Stimulated activated CD8-positive, alpha-beta memory T cell treated with anti-CD3 and anti-CD28 coated beads, Interleukin-7, amount 100 ng/mL, for 1 hour (primary cell): ENCODE data around the gene HDAC2.

Source experiments
- DNase-seq, 2 donors: peaks; one replicate each; pipeline ENCODE4 v3.0.0-alpha.2; 2020; ENCODE audit warnings: low read depth in 2 of 2

HDAC2 gene

DNA sequence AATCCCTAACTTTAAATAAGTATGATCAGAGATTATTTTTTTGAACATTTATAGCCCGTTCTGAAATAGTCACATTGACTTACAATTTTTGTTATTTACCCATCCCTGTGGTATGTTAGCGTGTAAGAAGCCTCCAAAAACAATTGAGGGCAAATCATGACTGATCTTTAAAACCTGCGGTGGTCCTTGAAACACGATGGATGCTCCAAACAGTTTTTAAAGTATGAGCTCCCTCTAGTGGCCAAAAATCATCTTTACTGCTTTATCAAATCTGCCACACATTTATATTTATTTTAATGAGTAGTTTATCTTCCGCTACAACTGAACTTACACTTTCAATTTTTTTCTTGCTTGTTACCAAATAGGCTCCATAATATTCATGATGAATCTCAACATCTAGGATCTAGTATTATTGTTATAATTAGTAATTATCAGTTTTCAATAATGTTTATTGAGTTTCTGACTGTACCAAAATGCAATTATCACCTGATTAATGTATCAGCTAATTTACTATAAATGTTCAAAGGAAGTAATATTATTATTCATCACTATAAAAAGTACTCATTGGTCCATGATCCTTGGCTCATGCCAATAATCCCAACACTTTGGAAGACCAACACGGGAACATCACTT, 61.6 kb downstream of the HDAC2 start:
- no peak for DNase-seq

DNA sequence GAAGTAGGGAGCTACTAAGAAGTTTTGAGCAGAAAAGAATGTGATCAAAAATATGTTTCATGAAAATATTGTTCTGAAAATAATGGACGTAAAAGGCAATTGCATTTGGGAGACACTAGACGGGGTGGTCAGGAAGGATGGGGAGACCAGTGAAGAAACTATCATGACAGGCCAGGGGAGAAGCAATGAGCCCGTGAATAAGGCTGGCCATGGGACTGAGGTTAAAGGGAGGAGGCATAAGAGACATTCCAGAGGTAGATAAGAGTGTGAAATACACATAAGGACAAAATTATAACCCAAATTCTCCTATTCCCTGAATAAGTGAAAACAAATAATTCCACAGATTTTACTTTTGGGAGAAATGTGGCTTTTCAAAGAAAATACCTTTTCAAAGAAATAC, 62.1 kb downstream of the HDAC2 start:
- no peak for DNase-seq

DNA sequence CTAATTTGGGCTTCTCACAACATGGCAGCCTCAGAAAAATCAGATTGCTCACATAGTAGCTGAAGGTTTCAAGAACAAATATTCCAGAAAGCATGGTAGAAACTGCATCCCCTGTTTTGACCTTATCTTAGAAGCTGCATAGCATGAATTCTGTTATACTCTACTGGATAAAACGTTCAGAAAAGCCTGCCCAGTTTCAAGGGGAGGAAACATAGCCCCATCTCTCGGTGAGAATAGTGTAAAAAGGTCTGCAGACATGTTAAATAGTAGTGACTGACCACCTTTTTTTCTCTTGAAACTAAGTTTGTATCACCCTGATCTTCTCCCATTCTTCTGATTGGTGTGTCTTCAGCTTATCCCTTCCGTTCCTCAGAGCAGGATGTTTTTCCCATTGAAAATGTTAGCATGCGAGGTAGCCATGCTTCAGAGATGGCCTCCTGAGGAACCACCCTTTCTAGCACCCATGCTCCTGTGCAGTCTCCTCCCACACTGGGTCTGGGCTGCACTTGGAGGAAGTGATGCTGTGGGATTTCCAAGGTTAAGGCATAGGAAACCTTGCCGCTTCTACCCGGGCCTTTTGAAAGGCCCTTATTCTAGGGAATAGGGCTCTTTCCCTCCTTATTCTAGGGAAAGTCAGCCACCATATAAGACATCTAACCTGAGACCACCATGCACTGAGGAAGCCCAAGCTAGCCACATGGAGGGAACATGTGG, 63.7 kb downstream of the HDAC2 start:
- no peak for DNase-seq

DNA sequence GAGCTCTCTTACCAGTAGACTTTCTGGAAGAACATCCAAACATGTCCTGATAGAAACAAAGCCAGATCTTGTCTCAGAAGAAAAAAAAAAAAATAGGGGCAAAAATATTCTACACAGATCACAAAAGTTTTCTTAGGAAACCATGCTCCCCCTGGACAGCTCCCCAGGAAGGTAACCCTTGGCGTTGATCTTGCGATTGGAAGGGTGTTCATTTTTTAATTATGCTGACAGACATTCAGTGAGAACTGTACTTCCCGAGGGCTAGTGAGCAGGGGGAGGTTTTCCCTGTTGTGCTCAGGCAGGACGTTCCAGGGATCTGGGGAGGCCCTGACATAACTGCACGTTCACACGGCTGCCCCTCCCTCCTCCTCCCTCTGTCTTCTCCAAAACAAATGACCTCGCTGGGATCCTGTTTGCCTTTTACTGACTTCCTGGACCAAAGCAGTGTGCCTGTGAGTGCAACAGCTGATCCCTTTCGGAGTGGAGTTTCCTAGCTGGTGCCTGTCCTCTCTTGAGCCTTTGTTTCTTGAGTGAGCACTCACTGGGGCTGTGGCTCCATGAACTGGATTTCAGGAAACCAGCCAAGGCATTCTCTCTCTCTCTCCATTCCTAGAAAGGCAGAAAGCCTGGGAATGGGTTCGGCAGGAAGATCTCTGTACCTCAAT, 67.2 kb downstream of the HDAC2 start:
- DNase-seq, result no peak

DNA sequence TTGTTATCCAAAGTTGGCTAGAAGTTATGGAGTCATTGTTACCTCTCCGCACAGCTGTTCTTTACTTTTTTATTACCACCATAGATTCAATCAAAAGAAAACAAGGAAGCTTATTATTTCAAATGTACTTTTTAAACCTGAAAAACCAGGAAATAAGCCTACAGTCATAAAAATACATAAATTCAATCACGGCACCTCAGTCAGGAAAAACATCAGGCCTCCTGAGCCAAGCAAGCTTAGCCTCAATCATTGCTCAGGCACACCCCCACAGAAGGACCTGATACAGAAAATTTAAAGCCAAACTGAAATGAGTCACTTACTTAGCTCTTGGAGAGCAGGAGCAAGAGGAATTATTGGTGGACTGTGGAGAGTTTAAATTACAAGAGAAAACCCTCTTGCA, 69.5 kb downstream of the HDAC2 start:
- no peak for DNase-seq

DNA sequence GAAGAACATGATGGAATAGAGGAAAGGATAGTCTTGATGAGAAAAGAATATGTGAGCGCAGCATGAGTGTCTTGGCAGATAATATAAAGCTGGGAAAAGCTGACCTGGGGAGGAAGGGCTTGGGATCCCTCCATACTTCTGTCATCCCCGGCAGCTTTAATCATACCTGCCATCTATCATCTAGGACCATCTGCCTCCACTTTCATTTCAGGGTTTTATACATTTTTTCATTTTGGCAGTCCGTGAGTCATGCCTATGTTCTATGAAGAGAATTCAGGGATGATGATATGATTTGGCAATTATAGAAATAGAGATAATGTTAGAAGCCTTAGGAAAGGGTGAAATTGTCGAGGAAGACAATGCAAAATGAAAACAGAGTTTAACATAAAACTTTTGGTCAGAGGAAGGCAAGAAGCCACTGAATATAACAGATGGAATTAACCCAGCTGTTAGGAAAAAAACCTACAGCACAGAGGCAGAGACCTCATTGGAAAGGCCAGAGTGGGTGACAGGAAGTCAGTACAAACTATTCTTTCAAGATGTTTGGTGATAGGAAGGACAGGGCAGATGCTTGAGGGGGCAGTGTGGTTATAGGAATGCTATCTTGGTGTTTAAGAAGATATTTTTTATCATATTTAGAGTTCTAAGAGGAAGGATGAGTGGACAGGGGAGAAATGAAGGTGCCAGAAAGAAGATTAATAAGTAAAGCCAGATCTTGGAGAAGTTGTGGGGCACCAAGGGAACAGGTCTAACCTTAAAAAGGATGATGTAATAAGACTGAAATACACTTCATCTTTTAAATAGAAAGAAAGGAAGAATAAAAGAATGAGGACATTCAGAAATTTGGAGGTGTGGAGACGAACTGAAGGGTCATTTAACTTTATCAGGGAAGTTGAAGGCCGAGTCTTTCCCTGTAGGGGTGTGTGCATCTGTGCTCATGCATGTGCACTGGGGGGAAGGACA, 76.0 kb downstream of the HDAC2 start:
- DNase-seq, result no peak

DNA sequence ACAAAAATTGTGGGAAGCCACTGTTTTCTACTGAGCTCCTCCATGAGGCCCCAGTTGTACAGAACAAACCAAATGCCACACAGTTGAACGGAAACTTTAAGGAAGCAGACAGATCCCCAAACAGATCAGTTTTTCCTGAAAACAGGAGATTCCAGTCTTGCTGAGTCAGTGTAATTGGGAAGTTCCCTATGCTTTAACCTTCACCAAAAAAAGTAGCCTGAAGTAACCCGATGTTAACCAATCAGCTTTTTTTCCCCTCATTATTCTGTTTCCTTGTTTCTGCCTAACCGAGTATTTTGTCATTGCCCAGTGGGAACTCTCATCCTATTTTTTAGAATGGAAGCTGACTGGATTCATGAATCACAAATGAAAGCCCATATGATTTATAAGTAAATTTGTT, 77.1 kb downstream of the HDAC2 start:
- DNase-seq, result no peak

DNA sequence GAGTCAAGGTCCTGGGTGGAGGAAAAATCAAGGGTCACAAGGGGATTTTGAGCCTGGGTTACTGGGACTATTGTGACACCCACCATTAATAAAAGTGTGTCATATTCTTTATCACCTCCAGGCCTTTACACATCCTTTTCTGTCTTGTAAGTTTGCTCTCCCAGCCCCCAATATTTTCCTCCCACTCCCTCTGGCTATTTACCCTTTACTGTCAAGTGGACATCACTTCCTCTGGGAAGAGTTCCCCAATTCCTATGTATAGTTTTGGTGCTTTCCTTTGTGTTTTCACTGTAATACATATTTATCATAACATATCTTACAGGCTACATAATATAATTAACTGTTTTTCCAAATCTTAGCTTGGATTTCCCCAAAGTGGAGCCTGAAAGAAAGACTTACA, 77.5 kb downstream of the HDAC2 start:
- DNase-seq, result no peak

DNA sequence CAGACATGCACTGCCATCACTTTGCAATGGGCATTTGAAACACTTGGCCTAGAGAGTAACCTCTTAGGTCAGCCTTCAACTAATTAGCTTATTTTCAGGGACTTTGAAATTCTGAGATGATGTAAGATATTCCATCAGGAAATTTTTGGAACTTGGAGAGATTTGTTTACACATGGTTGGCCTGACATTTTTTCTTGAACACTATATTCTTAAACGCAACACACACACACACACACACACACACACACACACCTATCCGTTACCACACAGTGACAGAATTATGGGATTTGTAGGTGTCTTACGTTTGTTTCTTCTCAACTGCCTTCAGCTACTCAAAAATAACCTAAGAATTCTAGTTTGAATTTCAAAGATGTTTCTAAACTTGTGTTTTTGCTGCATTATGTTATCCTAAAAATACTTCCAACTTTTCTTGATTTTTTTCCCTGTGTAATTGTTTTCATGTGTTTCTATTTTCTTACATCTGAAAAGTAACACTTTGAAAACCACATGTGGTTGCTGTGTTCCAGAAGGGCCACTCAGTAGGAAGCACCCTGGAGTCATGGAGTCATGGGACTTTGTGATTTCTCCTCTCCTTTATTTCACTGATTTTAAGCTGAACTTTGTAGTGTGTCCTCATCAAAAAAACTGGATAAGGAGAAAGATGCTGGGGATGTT, 81.9 kb downstream of the HDAC2 start:
- no peak for DNase-seq

DNA sequence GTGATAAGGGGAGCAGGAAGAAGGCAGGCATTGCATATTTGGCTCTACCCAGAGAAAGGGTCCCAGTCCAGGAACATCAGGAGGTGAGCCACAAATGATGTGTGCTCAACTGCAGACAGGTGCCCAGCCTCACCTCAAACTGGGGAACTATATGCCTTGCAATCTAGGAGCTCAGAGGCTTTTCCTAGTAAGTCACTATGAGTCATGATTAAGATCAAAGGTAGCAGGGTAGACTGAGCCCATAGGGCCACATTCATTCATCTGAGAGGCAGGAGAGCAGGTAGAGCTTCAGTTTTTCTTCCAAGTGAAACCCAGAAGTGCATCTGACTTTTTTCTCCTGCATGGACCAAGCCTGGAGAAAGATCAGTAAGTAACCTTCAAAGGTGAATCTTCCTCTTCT, 82.5 kb downstream of the HDAC2 start:
- DNase-seq, result no peak

DNA sequence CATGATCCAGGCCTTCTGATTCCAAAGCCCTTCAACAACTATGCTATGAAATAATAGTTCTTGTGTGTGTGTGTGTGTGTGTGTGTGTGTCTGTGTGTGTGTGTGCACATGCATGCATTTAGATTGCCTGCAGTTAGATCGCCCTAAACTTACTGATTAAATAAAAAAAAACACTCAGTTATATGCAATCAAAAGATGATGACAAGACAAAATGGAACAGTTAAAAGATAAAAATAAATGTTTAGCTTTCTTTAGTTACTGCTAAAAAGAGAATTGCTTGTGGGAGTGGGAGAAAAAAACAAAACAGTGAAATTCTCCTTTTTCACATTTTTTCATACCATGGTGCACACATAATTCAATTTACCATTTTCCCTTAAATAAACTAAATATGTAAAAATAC, 84.4 kb downstream of the HDAC2 start:
- no peak for DNase-seq

DNA sequence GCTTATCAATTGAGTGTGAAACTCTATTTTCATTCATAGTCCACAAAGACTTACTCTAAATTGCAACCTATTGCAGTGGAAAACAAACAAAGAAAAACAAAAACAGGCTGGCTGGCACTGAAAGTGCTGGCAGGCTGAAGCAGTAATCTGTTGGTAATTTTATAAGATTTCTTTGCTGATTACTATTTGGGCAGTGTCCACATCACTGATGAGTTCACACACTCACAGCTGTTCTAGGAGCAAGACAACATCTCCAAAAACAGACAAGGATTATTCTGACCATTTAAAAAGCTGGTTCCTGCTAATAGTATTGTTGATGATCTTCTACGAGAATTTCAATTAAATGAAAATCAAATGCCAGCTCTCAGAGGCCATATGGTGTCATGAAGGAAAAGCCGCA, 86.9 kb downstream of the HDAC2 start:
- DNase-seq, result no peak
